HG03558 (cell line): ENCODE results near the gene EPG5.
"Not testable (repeated sequence)": the region's sequence is repeated elsewhere in the genome, so short reads cannot be mapped to it uniquely, and the experiment has no call there.

Source experiments
- ATAC-seq: cut with Tn5 transposase; IDR thresholded peaks from one replicate; pipeline ENCODE4 v1.9.1; 2021; ENCODE audit warnings: moderate number of reproducible peaks; ENCODE audit not compliant: unreplicated experiment; ENCODE audit errors: extremely low read depth

EPG5 gene

GRCh38 chr18:45877403-45877802 is 89.7 kb downstream of the EPG5 start:
- no peak for ATAC-seq

- no peak for ATAC-seq
Measured at GRCh38 chr18:45876161-45876560, 91.0 kb downstream of the EPG5 start.

DNA sequence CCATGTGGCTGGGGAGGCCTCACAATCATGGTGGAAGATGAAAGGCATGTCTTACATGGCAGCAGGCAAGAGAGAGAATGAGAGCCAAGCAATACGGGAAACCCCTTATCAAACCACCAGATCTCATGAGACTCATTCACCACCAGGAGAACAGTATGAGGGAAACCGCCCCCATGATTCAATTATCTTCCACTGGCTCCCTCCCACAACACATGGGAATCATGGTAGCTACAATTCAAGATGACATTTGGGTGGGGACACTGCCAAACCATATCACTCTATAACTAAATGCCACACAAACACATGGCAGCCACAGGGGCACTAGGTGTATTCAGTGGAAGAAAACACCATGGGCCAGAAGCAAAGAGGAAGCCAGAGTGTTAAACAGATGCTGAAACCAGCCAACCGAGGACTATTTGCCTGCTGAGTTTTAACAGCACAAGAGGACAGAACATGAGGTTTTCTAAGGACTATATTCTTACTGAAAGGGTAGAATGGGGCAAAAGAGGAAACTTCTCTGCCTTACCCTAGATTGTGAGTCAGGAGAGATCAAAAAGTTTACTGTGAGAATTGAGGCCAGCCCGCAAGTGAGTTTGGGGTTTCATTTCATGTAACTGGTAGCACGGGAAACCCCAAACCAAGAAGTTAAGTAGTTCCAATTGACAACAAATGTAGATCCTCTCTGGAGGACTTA is 92.5 kb downstream of the EPG5 start:
- peak; percentile 74 for ATAC-seq

GRCh38 chr18:45871431-45872084 is 95.6 kb downstream of the EPG5 start:
- no peak for ATAC-seq

DNA sequence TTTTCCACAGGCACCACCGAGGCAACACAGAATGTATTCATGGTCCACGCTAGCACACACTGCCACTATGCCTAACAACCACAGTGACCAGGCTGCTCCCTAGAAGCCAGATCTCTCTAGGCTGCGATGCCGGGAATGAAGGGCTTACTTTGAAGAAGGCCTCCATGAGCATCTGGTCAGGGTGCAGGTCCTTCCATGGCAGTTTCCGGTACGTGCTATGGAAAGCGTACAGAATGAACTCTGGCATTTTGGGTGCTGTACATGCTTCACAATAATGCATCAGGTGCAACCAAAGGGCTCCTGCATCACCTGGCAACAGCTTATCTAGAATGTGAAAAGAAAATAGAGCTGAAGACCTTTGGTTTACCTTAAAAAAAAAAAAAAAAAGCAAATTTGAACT is 96.7 kb downstream of the EPG5 start:
- ATAC-seq, result no peak

DNA sequence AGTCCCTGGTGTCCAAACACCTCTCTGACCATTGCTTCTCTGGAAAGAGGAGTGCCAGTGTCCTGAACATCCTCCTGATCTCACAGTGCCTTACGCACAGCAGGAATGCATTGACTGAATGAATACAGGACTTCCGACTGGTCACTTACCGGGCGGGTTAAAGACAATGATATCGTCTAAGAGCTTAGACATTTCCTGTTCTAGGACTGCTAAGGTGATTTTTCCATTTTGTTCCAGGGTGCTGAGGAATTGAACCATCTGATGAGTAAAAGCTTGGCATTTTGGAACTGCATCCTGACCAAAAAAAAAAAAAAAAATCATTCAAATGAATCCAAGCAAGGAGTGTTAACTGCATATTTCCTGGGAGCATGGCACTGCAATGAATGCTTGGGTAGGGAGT is 101.7 kb downstream of the EPG5 start:
- ATAC-seq, result no peak

DNA sequence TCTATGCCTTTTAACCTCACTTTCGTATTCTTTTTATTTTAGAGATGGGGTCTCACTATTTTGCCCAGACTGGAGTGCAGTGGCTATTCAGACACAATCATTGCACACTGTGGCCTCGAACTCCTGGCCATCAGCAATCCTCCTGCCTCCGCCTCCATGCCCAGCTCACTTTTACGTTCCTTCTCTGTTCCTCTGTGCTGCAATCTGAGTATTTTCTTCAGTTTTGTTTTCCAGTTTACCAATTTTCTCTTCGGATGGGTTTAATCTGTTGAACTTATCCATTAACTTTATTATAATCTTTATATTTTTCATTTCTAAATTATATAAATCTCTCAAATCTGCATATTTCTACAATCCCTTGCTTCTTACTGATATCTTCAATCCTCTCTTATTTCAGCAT is 103.0 kb downstream of the EPG5 start:
- ATAC-seq, result no peak

- ATAC-seq, result no peak
Measured at GRCh38 chr18:45863469-45863868, 103.7 kb downstream of the EPG5 start.

DNA sequence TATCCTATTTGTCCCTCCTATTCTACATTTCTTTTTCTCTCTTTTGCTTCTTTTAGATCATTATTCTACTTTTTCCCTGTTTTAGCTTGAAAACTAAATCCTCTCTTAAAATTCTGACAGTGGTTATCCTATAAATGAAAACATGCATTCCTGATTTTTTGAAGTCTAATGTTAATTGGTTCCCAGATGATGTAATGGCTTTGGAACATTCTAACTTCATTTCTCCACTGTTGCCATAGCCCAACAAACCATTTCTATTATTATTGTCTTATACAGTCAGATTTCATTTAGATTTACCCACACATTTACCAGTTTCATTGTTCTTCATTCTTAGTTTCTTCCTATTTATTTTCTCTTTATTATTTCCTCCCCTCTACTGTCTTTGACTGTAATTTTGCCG is 105.2 kb downstream of the EPG5 start:
- no peak for ATAC-seq

DNA sequence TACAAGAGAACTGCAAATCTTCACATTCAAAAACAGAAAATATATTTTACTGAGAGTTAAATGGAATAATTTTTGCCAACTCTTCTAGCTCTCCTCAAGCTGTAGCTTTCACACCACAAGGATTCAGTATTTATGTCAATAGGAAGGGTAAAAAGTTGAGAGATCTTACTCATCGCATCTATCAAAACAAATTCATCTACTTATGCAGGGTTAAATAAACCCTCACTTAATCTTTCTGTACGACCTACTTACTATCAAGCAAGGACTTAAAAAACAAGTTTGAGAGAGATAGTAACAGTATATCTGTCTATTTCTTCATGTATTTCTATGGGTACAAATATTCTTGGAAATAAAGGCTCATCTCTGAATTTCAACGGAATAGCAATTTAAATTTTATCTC is 106.2 kb downstream of the EPG5 start:
- no peak for ATAC-seq

DNA sequence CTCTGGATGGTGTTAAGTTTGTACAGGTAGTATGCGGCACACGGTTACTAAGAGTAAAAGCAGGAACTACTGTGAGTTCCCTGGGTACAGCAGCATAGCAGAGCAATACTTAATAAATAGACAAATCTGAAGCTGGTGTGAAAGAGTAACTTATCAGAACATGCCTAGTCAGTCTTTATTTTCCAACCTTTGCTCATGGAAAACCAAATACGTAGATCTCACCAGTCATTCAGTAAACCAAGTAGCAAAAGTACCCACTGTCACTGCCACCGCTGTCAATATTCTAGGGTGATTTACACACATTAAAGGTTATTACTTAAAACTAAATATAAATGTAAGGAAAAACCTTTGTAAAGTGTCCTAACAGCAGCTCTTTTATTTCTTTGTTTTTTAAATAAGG is 106.6 kb downstream of the EPG5 start:
- ATAC-seq, result no peak

DNA sequence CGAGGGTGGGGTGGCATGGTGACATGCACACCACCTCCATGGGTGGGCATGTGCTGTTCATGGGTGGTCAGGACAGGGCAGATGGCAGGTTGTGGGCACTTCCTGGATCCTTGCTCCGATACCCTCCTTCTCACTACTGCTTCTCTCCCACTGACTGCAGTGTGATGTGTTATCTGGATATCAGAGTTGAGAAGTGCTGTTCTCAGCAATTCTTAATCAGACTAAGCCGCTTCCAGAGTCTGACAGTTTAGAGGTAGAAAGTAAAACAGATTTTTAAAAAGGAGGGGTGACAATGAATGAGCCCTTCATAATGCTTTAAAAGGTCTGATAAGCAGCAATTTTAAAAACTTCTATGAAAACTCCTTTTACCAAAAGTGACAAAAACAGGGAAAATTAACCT is 107.8 kb downstream of the EPG5 start:
- no peak for ATAC-seq

DNA sequence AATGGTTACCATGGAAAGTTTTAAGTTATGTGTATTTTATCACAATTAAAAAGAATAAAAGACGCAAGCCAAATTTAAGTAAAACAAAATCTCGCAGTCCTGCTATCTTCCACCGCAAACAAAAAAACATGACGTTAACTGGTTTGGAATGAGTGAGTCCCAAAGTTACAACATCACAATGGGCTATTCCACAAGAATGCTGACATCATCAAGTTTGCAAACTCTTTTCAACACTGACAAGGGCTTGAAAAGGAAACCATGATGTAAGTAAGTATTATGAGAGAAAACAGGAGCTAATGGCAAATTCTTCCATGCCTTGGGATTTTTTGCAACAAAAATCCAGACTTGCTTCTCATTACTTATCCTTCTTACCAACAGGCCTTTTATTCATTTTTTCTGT is 110.6 kb downstream of the EPG5 start:
- ATAC-seq, result no peak

GRCh38 chr18:45854036-45854586 is 113.0 kb downstream of the EPG5 start:
- ATAC-seq, result no peak

DNA sequence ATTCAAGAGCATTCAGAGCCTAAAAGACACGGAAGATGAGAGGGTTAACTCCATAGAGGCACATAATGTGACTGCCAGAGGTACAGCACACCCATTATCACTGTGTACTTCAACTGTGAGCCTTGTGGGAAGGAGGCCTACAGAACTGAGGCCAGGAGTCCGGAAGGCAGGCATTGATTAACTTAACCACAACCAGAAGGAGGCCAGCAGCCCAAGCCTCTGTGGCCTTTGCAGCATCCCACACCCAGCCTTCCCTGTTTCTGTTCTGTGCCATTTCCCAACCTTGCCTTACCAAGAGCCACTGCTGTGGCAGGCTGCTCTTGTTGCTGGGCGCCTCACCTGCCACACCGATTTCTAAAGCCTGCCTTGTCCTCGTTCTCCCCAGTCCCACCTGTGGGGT is 114.5 kb downstream of the EPG5 start:
- no peak for ATAC-seq

GRCh38 chr18:45851161-45851925 is 115.8 kb downstream of the EPG5 start:
- ATAC-seq, result no peak

- ATAC-seq, result no peak
Measured at GRCh38 chr18:45850021-45850420, 117.1 kb downstream of the EPG5 start.

DNA sequence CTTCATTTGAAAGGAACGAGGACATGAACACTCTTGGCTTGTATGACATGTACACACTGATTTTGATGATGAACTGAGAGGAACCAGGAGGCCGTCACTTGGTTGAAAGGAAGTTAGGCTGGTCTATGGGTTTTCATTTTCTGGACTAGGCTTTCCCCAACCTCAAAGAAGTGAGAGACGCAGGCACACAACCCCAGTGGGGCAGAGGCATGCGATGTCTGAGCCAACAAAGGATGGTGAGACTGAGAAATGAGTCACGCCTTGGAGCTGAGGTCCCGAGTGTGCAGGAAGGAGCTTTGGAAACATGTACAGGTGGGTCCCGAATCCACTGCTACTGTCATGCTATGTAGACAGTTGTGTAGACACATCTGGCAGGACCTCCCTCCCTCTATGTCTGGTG is 117.6 kb downstream of the EPG5 start:
- ATAC-seq, result no peak

DNA sequence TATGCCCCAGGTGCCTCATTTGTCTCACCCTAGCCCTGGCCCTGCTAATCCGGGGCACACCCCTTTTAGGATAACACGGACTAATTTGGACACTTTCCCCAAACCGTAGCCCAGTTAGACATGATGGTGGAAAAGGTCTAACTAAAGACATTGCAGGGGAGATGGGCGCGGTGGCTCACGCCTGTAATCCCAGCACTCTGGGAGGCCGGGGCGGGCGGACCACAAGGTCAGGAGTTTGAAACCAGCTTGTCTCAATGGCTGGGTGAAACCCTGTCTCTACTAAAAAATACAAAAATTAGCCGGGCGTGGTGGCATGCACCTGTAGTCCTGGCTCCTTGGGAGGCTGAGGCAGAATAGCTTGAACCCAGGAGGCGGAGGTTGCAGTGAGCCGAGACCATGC is 118.5 kb downstream of the EPG5 start:
- not testable (repeated sequence) for ATAC-seq

GRCh38 chr18:45847119-45847518 is 120.0 kb downstream of the EPG5 start:
- ATAC-seq, result no peak

GRCh38 chr18:45845410-45845809 is 121.7 kb downstream of the EPG5 start:
- ATAC-seq, result no peak
